ENCODE data around the gene RNU5B-1. TPM values are rescaled to one million over a fixed set of nuclear protein-coding genes. Genes with fewer than 3 reads are reported as not detected.

The RNU5B-1 gene
- total and polyA plus RNA-seq, 10 donors, result 24.2 to 62.3 (median 32.6) TPM; not detected in 6

GRCh38 chr15:65327651-65328393, 23.3 kb downstream of the RNU5B-1 start:
- H3K27ac ChIP-seq, result no peak overlapping the region
- H3K36me3 ChIP-seq, result no peaks in the 10 kb centered on the region
- H3K4me3 ChIP-seq, result no peak overlapping the region
- 60 to 73% (median 64%) methylated on average over 12 of the region's 12 CpGs for WGBS, 5 donors
- intact Hi-C loops (cut with DNase I; ENCODE audit: low total_unique reads), result no loop called here
- H3K27me3 ChIP-seq (replicated peaks in 1 of 7), result peaks cover 0 to 9% (median 0%) of the 10 kb centered on the region in 7 donors
- no peaks in the 10 kb centered on the region for H3K9me3 ChIP-seq
- TF ChIP-seq POLR2A (IDR thresholded peaks at IDR 0.05), result no peak
- no peak for TF ChIP-seq POLR2AphosphoS5 (IDR thresholded peaks at IDR 0.05)
- TF ChIP-seq CTCF (IDR thresholded peaks at IDR 0.05 in 8 of 11, conservative IDR thresholded peaks at IDR 0.05 in 3 of 11), result no peak
- DNase-seq, result peak; percentile 64
- H3K4me1 ChIP-seq, result peaks cover 0 to 7% (median 0%) of the 10 kb centered on the region in 6 donors

GRCh38 chr15:65328506-65329287, 24.2 kb downstream of the RNU5B-1 start:
- Histone ChIP-seq H3K27me3 (replicated peaks in 1 of 7) (peaks cover 0 to 7% (median 0%) of the 10 kb centered on the region in 7 donors), H3K36me3 (no peaks in the 10 kb centered on the region), H3K4me3 (no peak overlapping the region), H3K27ac (no peak overlapping the region), H3K4me1 (peaks cover 0 to 7% (median 0%) of the 10 kb centered on the region in 6 donors), H3K9me3 (no peaks in the 10 kb centered on the region)
- DNase-seq, result peak; percentile 59
- 84 to 92% (median 87%) methylated on average over 10 to 21 of the region's 21 CpGs for WGBS, 5 donors
- intact Hi-C loops (cut with DNase I; ENCODE audit: low total_unique reads), result no loop called here
- TF ChIP-seq CTCF (IDR thresholded peaks at IDR 0.05 in 8 of 11, conservative IDR thresholded peaks at IDR 0.05 in 3 of 11) (no peak), POLR2AphosphoS5 (IDR thresholded peaks at IDR 0.05) (no peak), POLR2A (IDR thresholded peaks at IDR 0.05) (no peak)

GRCh38 chr15:65329288-65329983, 25.0 kb downstream of the RNU5B-1 start:
- peaks cover 0 to 10% (median 0%) of the 10 kb centered on the region in 7 donors for H3K27me3 ChIP-seq (replicated peaks in 1 of 7)
- DNase-seq, result peak; percentile 58
- no peaks in the 10 kb centered on the region for H3K36me3 ChIP-seq
- no peak overlapping the region for H3K27ac ChIP-seq
- TF ChIP-seq CTCF (IDR thresholded peaks at IDR 0.05 in 8 of 11, conservative IDR thresholded peaks at IDR 0.05 in 3 of 11), result no peak
- no peak for TF ChIP-seq POLR2A (IDR thresholded peaks at IDR 0.05)
- no peak for TF ChIP-seq POLR2AphosphoS5 (IDR thresholded peaks at IDR 0.05)
- no peaks in the 10 kb centered on the region for H3K9me3 ChIP-seq
- H3K4me1 ChIP-seq, result peaks cover 0 to 7% (median 0%) of the 10 kb centered on the region in 6 donors
- intact Hi-C loops (cut with DNase I; ENCODE audit: low total_unique reads), result no loop called here
- H3K4me3 ChIP-seq, result no peak overlapping the region
- WGBS, 5 donors, result 89 to 96% (median 91%) methylated on average over 20 to 21 of the region's 21 CpGs

Data from spleen (tissue), 11 donors.